B cell (primary cell): ENCODE results near the gene GBP2. TPM values are rescaled to one million over a fixed set of nuclear protein-coding genes. Genes with fewer than 3 reads are reported as not detected.

Experiments used
- ATAC-seq: fragments of 200-7000 bp; cut with Tn5 transposase; one replicate; pipeline ENCODE4 v1.10.0; 2021; ENCODE audit warnings: low read depth, mild to moderate bottlenecking, moderate number of reproducible peaks, moderate library complexity
- CTCF ChIA-PET: fragments of 350-600 bp; sonication (Branson Sonifier 250); formaldehyde crosslinking; loops from one replicate; lab custom pipeline; 2021; ENCODE audit warnings: antibody characterized with exemption, inconsistent platforms; lab: Charles Lee
- POLR2A ChIA-PET: fragments of 350-600 bp; sonication (Branson Sonifier 250); formaldehyde crosslinking; loops from one replicate; lab custom pipeline; 2021; ENCODE audit warnings: antibody characterized with exemption; lab: Charles Lee
- DNase-seq: peaks from one replicate; pipeline ENCODE4 v3.0.0; 2013
- H2AFZ ChIP-seq: 2 replicates; pipeline ENCODE4 v1.6.1; 2012; ENCODE audit warnings: mild to moderate bottlenecking, low read depth, low read length; ENCODE audit not compliant: insufficient read depth, poor library complexity, severe bottlenecking
- H3K27ac ChIP-seq, 2 donors: 1 replicate in 1 of 2; 2 replicates in 1 of 2; pipeline ENCODE4 v1.5.1; 2012 to 2013; ENCODE audit warnings: low read length in 2 of 2, mild to moderate bottlenecking in 2 of 2, moderate library complexity in 1 of 2
- H3K27me3 ChIP-seq, 4 experiments: fragments of 200-600 bp in 1 of 4; sonication (generic) in 1 of 4; replicated peaks in 1 of 4; 1 replicate in 2 of 4; 2 replicates in 2 of 4; pipeline versions ENCODE4 v1.6.1 to v1.7.0; 2013 to 2016; ENCODE audit warnings: low read length in 3 of 4, mild to moderate bottlenecking in 2 of 4, mixed read lengths in 1 of 4, moderate library complexity in 1 of 4; ENCODE audit not compliant: insufficient read depth in 4 of 4, control insufficient read depth in 3 of 4; ENCODE audit errors: control extremely low read depth in 1 of 4
- H3K36me3 ChIP-seq, 2 experiments: replicated peaks in 1 of 2; 1 replicate in 1 of 2; 2 replicates in 1 of 2; pipeline versions ENCODE4 v1.6.1 to v1.7.1; 2013; ENCODE audit warnings: low read length in 1 of 2; ENCODE audit not compliant: insufficient read depth in 2 of 2, control insufficient read depth in 1 of 2; ENCODE audit errors: control extremely low read depth in 1 of 2, extremely low read depth in 1 of 2
- H3K4me1 ChIP-seq, 2 donors: fragments of 200-600 bp in 1 of 2; sonication (generic) in 1 of 2; 1 replicate in 1 of 2; 2 replicates in 1 of 2; pipeline versions ENCODE4 v1.5.1 to v1.6.1; 2013 to 2017; ENCODE audit warnings: low read length in 2 of 2; ENCODE audit not compliant: control insufficient read depth in 2 of 2, insufficient read depth in 2 of 2
- H3K4me2 ChIP-seq: replicated peaks from 2 replicates; pipeline ENCODE3; 2012; ENCODE audit warnings: mild to moderate bottlenecking, low read depth, low read length; ENCODE audit not compliant: poor library complexity, severe bottlenecking
- H3K4me3 ChIP-seq, 5 experiments: fragments of 200-600 bp in 1 of 5; sonication (generic) in 1 of 5; 1 replicate in 3 of 5; 2 replicates in 2 of 5; pipeline versions ENCODE4 v1.5.1 to v1.7.0; 2011 to 2016; ENCODE audit warnings: low read length in 4 of 5, mild to moderate bottlenecking in 4 of 5, low read depth in 2 of 5, control low read depth in 1 of 5, moderate library complexity in 1 of 5; ENCODE audit not compliant: insufficient read depth in 1 of 5; ENCODE audit errors: control extremely low read depth in 1 of 5, extremely low read depth in 1 of 5
- H3K79me2 ChIP-seq: fragments of 200-600 bp; sonication (generic); one replicate; pipeline ENCODE4 v1.6.0; 2016; ENCODE audit warnings: low read length; ENCODE audit not compliant: control insufficient read depth, insufficient read depth
- H3K9ac ChIP-seq: fragments of 200-600 bp; sonication (generic); 2 replicates; pipeline ENCODE4 v1.6.1; 2017; ENCODE audit warnings: mild to moderate bottlenecking, low read length, moderate library complexity
- H3K9me3 ChIP-seq, 3 donors: one replicate each; pipeline versions ENCODE4 v1.6.1 to v1.7.1; 2013; ENCODE audit warnings: low read length in 2 of 3; ENCODE audit not compliant: control insufficient read depth in 2 of 3, insufficient read depth in 1 of 3; ENCODE audit errors: control extremely low read depth in 1 of 3
- H4K20me1 ChIP-seq: 2 replicates; pipeline ENCODE4 v1.6.0; 2012; ENCODE audit warnings: mild to moderate bottlenecking, low read length; ENCODE audit not compliant: insufficient read depth, control insufficient read depth, poor library complexity, severe bottlenecking
- H3K27ac Mint-ChIP-seq: one replicate; pipeline ENCODE4 v1.8.0; 2021; ENCODE audit warnings: mixed read lengths
- H3K27me3 Mint-ChIP-seq: one replicate; pipeline ENCODE4 v1.8.0; 2021; ENCODE audit warnings: mixed read lengths
- H3K4me1 Mint-ChIP-seq: one replicate; pipeline ENCODE4 v1.8.0; 2021; ENCODE audit warnings: mixed read lengths
- H3K4me3 Mint-ChIP-seq: one replicate; pipeline ENCODE4 v1.8.0; 2021; ENCODE audit warnings: mixed read lengths
- H3K9me3 Mint-ChIP-seq: one replicate; pipeline ENCODE4 v1.8.0; 2022; ENCODE audit warnings: mixed read lengths; ENCODE audit not compliant: insufficient read depth
- CTCF ChIP-seq: fragments of 200-600 bp; IDR thresholded peaks from one replicate; pipeline ENCODE4 v1.8.0; 2022; ENCODE audit warnings: antibody characterized with exemption, mild to moderate bottlenecking
- EZH2 ChIP-seq: IDR thresholded peaks from 2 replicates; pipeline ENCODE4 v1.6.1; 2012; ENCODE audit warnings: borderline replicate concordance, low read depth, mild to moderate bottlenecking, moderate library complexity, low read length; ENCODE audit not compliant: insufficient read depth, poor library complexity, severe bottlenecking
- WGBS: methylation state at CpG from one replicate; pipeline ENCODE4 v1.1.5; 2013; ENCODE audit warnings: missing lambda C conversion rate; ENCODE audit not compliant: insufficient coverage; 5-methylcytosine and 5-hydroxymethylcytosine counted together
- intact Hi-C: fragments of 100-400 bp; cut with micrococcal nuclease; formaldehyde crosslinking; loops from one replicate; pipeline ENCODE4 v1.10.0; 2022
- polyA plus RNA-seq: library from polyadenylated mRNA; depleted of rRNA; stranded (reverse); fragments of >200 nt; gene quantifications from 2 replicates; pipeline ENCODE4 v1.2.3, GENCODE V29; 2012
- total RNA-seq, 2 donors: library from RNA; stranded (reverse); fragments of 120-200 nt in 1 of 2; gene quantifications; 1 replicate in 1 of 2; 2 replicates in 1 of 2; pipeline versions ENCODE4 v1.2.3 to v1.2.4, GENCODE V29; 2013 to 2022

Gene GBP2
- total and polyA plus RNA-seq, 2 donors (not counting 1 experiment from before 2014, with no cell fraction given): 8.2 to 31.9 TPM

- no peaks in the 10 kb centered on the region for H3K27me3 ChIP-seq
- no peak overlapping the region for H2AFZ ChIP-seq
- no peak overlapping the region for H3K4me2 ChIP-seq
- no peak overlapping the region for H3K27ac ChIP-seq
- no peaks in the 10 kb centered on the region for H3K9me3 Mint-ChIP-seq
- no peak overlapping the region for H3K27ac Mint-ChIP-seq
- no peak overlapping the region for H3K4me3 ChIP-seq
- ATAC-seq (no peak), DNase-seq (no peak)
- H3K27me3 Mint-ChIP-seq: no peaks in the 10 kb centered on the region
- peaks cover 32% of the 10 kb centered on the region for H3K4me1 Mint-ChIP-seq
- TF ChIP-seq CTCF: no peak
- TF ChIP-seq EZH2: no peak
- no peaks in the 10 kb centered on the region for H4K20me1 ChIP-seq
- H3K4me1 ChIP-seq: peaks cover 18 to 26% of the 10 kb centered on the region in 2 donors
- WGBS: 99% methylated on average over 7 of the region's 8 CpGs
- ChIA-PET CTCF (interaction anchor here (1.2 kb wide), 1 partner anchor 235 kb away, joined by 4 read pairs; no protein-coding TSS in a partner anchor), POLR2A (no interaction called here)
- no peaks in the 10 kb centered on the region for H3K9me3 ChIP-seq
- H3K9ac ChIP-seq: no peak overlapping the region
- intact Hi-C loops: no loop called here
- no peak overlapping the region for H3K4me3 Mint-ChIP-seq
- H3K79me2 ChIP-seq: peaks cover 26% of the 10 kb centered on the region
- peaks cover 0 to 29% of the 10 kb centered on the region in 2 experiments for H3K36me3 ChIP-seq
These were observed 4.3 kb downstream of the GBP2 start for GRCh38 chr1:89121641-89122040.

GRCh38 chr1:89114662-89115061 lies 11.3 kb downstream of the GBP2 start:
- Mint-ChIP-seq H3K4me1 (no peaks in the 10 kb centered on the region), H3K9me3 (no peaks in the 10 kb centered on the region), H3K4me3 (no peak overlapping the region), H3K27ac (no peak overlapping the region), H3K27me3 (no peaks in the 10 kb centered on the region)
- no peak overlapping the region for H3K9ac ChIP-seq
- H3K27me3 ChIP-seq: no peaks in the 10 kb centered on the region
- no peaks in the 10 kb centered on the region for H3K4me1 ChIP-seq
- H2AFZ ChIP-seq: no peak overlapping the region
- TF ChIP-seq CTCF (no peak), EZH2 (no peak)
- WGBS: 91% methylated on average over 1 of the region's 2 CpGs
- H3K36me3 ChIP-seq: peaks cover 0 to 36% of the 10 kb centered on the region in 2 experiments
- ATAC-seq: no peak
- no peak for DNase-seq
- CTCF ChIA-PET: no interaction called here
- POLR2A ChIA-PET: no interaction called here
- no peaks in the 10 kb centered on the region for H4K20me1 ChIP-seq
- no peak overlapping the region for H3K4me3 ChIP-seq
- H3K79me2 ChIP-seq: no peaks in the 10 kb centered on the region
- intact Hi-C loops: no loop called here
- H3K4me2 ChIP-seq: no peak overlapping the region
- H3K9me3 ChIP-seq: no peaks in the 10 kb centered on the region
- no peak overlapping the region for H3K27ac ChIP-seq
